ENCODE data around the gene MAGEB17. TPM values are rescaled to one million over a fixed set of nuclear protein-coding genes. Genes with fewer than 3 reads are reported as not detected.

Gene MAGEB17
- total and polyA plus RNA-seq, 2 of the 8 experiments (the other 6 are each of a cell fraction or from before 2014, with no cell fraction given), result 0.48 to 1.1 TPM

GRCh38 chrX:16160729-16161128 lies 6.6 kb upstream of the MAGEB17 start:
- no peak overlapping the region for H3K56ac ChIP-seq (replicated peaks; ENCODE audit: insufficient read length, low read depth, low read length)
- TF ChIP-seq SIX5 (IDR thresholded peaks at IDR 0.05; ENCODE audit: low read depth, low read length) (no peak), GABPA (IDR thresholded peaks at IDR 0.05; ENCODE audit: borderline replicate concordance, insufficient read depth, low read length) (no peak), CTBP2 (IDR thresholded peaks at IDR 0.05; ENCODE audit: borderline replicate concordance, insufficient read depth, insufficient read length, low read length) (no peak), RFX5 (IDR thresholded peaks at IDR 0.05; ENCODE audit: borderline replicate concordance, low read depth, low read length) (no peak), CHD2 (IDR thresholded peaks at IDR 0.05; ENCODE audit: low read length) (no peak), ZNF274 (IDR thresholded peaks at IDR 0.05; ENCODE audit: borderline replicate concordance, extremely low read depth, low read length) (no peak), RXRA (IDR thresholded peaks at IDR 0.05; ENCODE audit: insufficient read depth, low read depth, low read length) (no peak)
- no peaks in the 10 kb centered on the region for H3K9me3 ChIP-seq (ENCODE audit: insufficient read depth in 2 of 2, low read depth in 1 of 2, low read length in 1 of 2)
- H3K36me3 ChIP-seq (ENCODE audit: control insufficient read depth in 2 of 4, insufficient read depth in 4 of 4, low read length in 3 of 4), result peaks cover 3 to 59% (median 10%) of the 10 kb centered on the region in 4 experiments; a peak in 7 of 8 replicates
- H4K8ac ChIP-seq (ENCODE audit: extremely low read depth, insufficient read depth, low read length), result no peak overlapping the region
- DNase-seq (ENCODE audit: low read depth in 1 of 2, low spot score in 2 of 2) (no peak), FAIRE-seq (peak; percentile 50)
- no peaks in the 10 kb centered on the region for H3K23me2 ChIP-seq (ENCODE audit: low read depth, low read length)
- no peak overlapping the region for H3K4me3 ChIP-seq (ENCODE audit: extremely low read depth in 1 of 4, insufficient read depth in 2 of 4, low read depth in 3 of 4, low read length in 4 of 4)
- no peak overlapping the region for H2AK5ac ChIP-seq (ENCODE audit: low read depth, low read length)
- no peak overlapping the region for H3K9ac ChIP-seq (replicated peaks in 1 of 4; ENCODE audit: extremely low read depth in 1 of 4, low read depth in 3 of 4, low read length in 3 of 4)
- H3K79me1 ChIP-seq (ENCODE audit: low read depth, low read length), result no peaks in the 10 kb centered on the region
- H2BK20ac ChIP-seq (ENCODE audit: low read length), result no peak overlapping the region
- H2BK5ac ChIP-seq (ENCODE audit: low read depth, low read length), result no peak overlapping the region
- no peak overlapping the region for H4K5ac ChIP-seq (ENCODE audit: insufficient read length, low read depth, low read length)
- no peak overlapping the region for H3K4me2 ChIP-seq (ENCODE audit: insufficient read depth in 1 of 2, low read depth in 2 of 2, low read length in 2 of 2)
- H3K18ac ChIP-seq (ENCODE audit: extremely low read depth, low read length), result no peak overlapping the region
- peaks cover 0 to 2% (median 0%) of the 10 kb centered on the region in 4 experiments; a peak in 2 of 7 replicates for H3K4me1 ChIP-seq (replicated peaks in 1 of 4; ENCODE audit: control insufficient read depth in 3 of 4, insufficient read depth in 4 of 4, low read length in 3 of 4)
- no peaks in the 10 kb centered on the region for H3K27me3 ChIP-seq (replicated peaks in 1 of 4; ENCODE audit: control insufficient read depth in 3 of 4, extremely low read depth in 1 of 4, insufficient read depth in 3 of 4, low read length in 3 of 4)
- H2BK15ac ChIP-seq (ENCODE audit: low read length), result no peak overlapping the region
- H3K4ac ChIP-seq (replicated peaks; ENCODE audit: insufficient read length, low read depth, low read length), result no peak overlapping the region
- H3K23ac ChIP-seq (ENCODE audit: insufficient read length), result no peak overlapping the region
- CTCF ChIA-PET (ENCODE audit: partially characterized antibody), result interaction anchor here (0.9 kb wide), 1 partner anchor 40 kb away, joined by 3 read pairs; no protein-coding TSS in a partner anchor
- no peak overlapping the region for H2BK12ac ChIP-seq (ENCODE audit: low read depth, low read length)
- H3K79me2 ChIP-seq (ENCODE audit: control insufficient read depth in 1 of 2, insufficient read depth in 2 of 2, low read length in 2 of 2), result no peaks in the 10 kb centered on the region
- H4K91ac ChIP-seq (replicated peaks; ENCODE audit: insufficient read length, low read length), result no peak overlapping the region
- H4K20me1 ChIP-seq (replicated peaks in 1 of 2; ENCODE audit: control insufficient read depth in 1 of 2, insufficient read depth in 2 of 2, low read length in 2 of 2), result no peaks in the 10 kb centered on the region
- no peak overlapping the region for H3K14ac ChIP-seq (ENCODE audit: insufficient read length)
- H2AFZ ChIP-seq (ENCODE audit: low read length), result no peak overlapping the region
- WGBS, 2 experiments (ENCODE audit: extremely low coverage in 1 of 2, insufficient coverage in 1 of 2, insufficient read length in 1 of 2, insufficient replicate concordance in 2 of 2, low coverage in 1 of 2, low lambda C conversion rate in 2 of 2, missing lambda C conversion rate in 1 of 2), result 81% methylated on average over 3 of the region's 3 CpGs; no CpG with 5 or more reads in 1 of the 2 experiments
- POLR2A ChIA-PET (ENCODE audit: partially characterized antibody), result interaction anchor here (0.8 kb wide), 1 partner anchor 24 kb away, joined by 3 read pairs; no protein-coding TSS in a partner anchor
- no peak overlapping the region for H3K27ac ChIP-seq (ENCODE audit: low read depth, low read length)
- no peak overlapping the region for H2BK120ac ChIP-seq (replicated peaks; ENCODE audit: low read depth, low read length)
